Hematopoietic multipotent progenitor cell treated with erythropoietin and hydrocortisone succinate and interleukin-3 and kit ligand, for 15 days (in vitro differentiated cells): Measurements from ENCODE around the gene SLC29A2.
"Not testable (repeated sequence)": the region's sequence is repeated elsewhere in the genome, so short reads cannot be mapped to it uniquely, and the experiment has no call there.

Source experiments
- DNase-seq: peaks from one replicate; pipeline ENCODE4 v3.0.0-alpha.2; 2015; ENCODE audit warnings: low spot score

SLC29A2 gene

GRCh38 chr11:66333896-66334604, 37.5 kb downstream of the SLC29A2 start:
- no peak for DNase-seq

- DNase-seq = no peak
Measured at GRCh38 chr11:66333220-66333877, 38.2 kb downstream of the SLC29A2 start.

- DNase-seq = no peak
Measured at GRCh38 chr11:66332371-66333219, 39.0 kb downstream of the SLC29A2 start.

- no peak for DNase-seq
Measured at GRCh38 chr11:66331542-66332370, 39.8 kb downstream of the SLC29A2 start.

GRCh38 chr11:66330931-66331330, 40.6 kb downstream of the SLC29A2 start:
- DNase-seq = no peak

GRCh38 chr11:66329165-66329673, 42.3 kb downstream of the SLC29A2 start:
- no peak for DNase-seq

- peak; percentile 75 for DNase-seq
Measured at GRCh38 chr11:66328302-66329144, 43.0 kb downstream of the SLC29A2 start.

- DNase-seq = no peak
Measured at GRCh38 chr11:66328031-66328301, 43.6 kb downstream of the SLC29A2 start.

GRCh38 chr11:66327171-66328030, 44.2 kb downstream of the SLC29A2 start:
- DNase-seq = no peak

GRCh38 chr11:66326261-66327111, 45.1 kb downstream of the SLC29A2 start:
- DNase-seq = no peak

- DNase-seq = no peak
Measured at GRCh38 chr11:66325263-66325671, 46.3 kb downstream of the SLC29A2 start.

GRCh38 chr11:66324664-66325063, 46.9 kb downstream of the SLC29A2 start:
- no peak for DNase-seq

GRCh38 chr11:66323684-66324083, 47.9 kb downstream of the SLC29A2 start:
- no peak for DNase-seq

GRCh38 chr11:66322732-66323427, 48.7 kb downstream of the SLC29A2 start:
- DNase-seq = no peak

GRCh38 chr11:66321606-66322005, 50.0 kb downstream of the SLC29A2 start:
- DNase-seq = no peak

GRCh38 chr11:66320748-66321147, 50.8 kb downstream of the SLC29A2 start:
- not testable (repeated sequence) for DNase-seq

GRCh38 chr11:66320289-66320688, 51.3 kb downstream of the SLC29A2 start:
- not testable (repeated sequence) for DNase-seq

- no peak for DNase-seq
Measured at GRCh38 chr11:66318600-66318970, 53.0 kb downstream of the SLC29A2 start.
